HG03571 (cell line): Measurements from ENCODE around the gene FGD2.

Experiments
- ATAC-seq: cut with Tn5 transposase; IDR thresholded peaks from one replicate; pipeline ENCODE4 v1.9.1; 2021; ENCODE audit not compliant: unreplicated experiment

Gene FGD2, protein sequence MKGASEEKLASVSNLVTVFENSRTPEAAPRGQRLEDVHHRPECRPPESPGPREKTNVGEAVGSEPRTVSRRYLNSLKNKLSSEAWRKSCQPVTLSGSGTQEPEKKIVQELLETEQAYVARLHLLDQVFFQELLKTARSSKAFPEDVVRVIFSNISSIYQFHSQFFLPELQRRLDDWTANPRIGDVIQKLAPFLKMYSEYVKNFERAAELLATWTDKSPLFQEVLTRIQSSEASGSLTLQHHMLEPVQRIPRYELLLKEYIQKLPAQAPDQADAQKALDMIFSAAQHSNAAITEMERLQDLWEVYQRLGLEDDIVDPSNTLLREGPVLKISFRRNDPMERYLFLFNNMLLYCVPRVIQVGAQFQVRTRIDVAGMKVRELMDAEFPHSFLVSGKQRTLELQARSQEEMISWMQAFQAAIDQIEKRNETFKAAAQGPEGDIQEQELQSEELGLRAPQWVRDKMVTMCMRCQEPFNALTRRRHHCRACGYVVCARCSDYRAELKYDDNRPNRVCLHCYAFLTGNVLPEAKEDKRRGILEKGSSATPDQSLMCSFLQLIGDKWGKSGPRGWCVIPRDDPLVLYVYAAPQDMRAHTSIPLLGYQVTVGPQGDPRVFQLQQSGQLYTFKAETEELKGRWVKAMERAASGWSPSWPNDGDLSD

DNA sequence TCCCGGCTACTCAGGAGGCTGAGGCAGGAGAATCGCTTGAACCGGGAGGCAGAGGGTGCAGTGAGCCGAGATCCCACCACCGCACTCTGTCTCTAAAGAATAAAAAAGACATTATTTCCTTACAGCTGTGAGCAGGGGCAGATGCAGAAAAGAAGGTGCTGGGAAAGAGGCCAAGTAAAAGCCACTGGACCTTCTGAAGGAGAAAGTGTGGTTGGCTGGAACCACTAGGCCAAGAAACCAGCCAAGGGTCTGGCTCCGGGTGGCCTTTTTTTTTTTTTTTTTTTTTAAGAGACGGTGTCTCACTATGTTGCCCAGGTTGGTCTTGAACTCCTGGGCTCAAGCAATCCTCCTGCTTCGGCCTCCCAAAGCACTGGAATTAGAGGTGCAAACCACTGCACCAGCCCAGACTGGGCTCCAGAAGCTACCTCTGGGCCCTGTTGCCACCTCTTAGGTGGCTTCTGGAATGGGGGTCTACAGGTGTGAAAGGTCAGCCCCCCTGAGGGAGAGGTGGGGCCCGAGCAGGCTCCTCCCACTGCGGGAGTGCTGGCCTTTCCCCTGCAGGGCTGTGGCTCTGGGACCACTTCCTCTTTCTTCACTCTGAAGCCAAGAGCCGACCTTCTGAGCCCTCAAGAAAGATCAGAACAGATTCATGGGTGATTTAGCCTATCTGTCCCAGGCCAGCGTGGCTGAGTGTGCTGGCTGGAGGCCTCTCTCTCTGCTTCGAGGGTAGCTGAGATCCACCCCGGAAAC lies at the start of gene FGD2:
Gene FGD2 (plus strand): TSS at position 595 of the 750 bp plus-strand sequence. CDS start 163 bp downstream, outside the sequence.
- peak; percentile 67 for ATAC-seq

- ATAC-seq: no peak
Observed at GRCh38 chr6:36955671-36956445, 49.6 kb upstream of the FGD2 start.

DNA sequence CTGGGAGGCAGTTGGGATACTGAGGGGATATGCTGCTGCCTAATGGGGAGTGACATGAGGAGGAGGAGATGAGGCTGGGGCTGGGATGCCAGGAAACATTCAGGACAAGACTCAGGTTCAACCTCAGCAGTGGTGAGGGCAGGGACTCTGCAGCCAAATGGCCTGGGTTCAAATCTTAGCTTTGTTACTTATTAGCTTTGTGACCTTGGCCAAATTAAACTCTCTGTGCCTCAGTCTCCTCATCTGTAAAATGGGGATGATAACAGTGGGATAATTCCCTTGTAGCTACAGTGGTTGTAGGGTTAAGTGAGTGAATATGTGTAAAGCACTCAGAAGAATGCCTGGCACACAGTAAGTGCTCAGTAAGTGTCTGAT lies 49.0 kb upstream of the FGD2 start:
- ATAC-seq: no peak

DNA sequence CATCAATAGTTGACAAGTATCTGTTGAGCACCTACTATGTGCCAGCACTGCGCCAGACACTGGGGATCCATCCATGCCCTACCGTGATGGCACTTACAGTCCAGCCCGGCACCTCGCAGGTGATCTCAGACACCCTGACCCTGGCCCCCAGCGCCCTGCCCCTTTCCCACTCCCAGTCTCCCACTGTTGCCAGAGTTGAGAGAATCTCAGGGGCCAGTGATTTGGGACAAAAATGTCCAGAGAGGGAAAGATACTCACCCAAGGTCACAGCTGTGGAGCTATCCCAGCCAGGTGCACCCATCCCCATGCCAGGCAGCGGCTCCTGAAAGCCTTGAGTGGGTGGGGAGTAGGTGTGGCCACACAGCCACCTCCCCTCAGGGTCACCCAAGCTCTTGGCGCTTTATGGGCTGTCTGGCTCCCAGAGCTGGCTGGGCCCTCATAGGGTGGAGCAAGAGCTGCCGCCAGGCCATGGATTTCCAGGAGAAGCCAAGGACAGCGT lies 47.6 kb upstream of the FGD2 start:
- no peak for ATAC-seq

GRCh38 chr6:36958775-36959554 lies 46.5 kb upstream of the FGD2 start:
- no peak for ATAC-seq

DNA sequence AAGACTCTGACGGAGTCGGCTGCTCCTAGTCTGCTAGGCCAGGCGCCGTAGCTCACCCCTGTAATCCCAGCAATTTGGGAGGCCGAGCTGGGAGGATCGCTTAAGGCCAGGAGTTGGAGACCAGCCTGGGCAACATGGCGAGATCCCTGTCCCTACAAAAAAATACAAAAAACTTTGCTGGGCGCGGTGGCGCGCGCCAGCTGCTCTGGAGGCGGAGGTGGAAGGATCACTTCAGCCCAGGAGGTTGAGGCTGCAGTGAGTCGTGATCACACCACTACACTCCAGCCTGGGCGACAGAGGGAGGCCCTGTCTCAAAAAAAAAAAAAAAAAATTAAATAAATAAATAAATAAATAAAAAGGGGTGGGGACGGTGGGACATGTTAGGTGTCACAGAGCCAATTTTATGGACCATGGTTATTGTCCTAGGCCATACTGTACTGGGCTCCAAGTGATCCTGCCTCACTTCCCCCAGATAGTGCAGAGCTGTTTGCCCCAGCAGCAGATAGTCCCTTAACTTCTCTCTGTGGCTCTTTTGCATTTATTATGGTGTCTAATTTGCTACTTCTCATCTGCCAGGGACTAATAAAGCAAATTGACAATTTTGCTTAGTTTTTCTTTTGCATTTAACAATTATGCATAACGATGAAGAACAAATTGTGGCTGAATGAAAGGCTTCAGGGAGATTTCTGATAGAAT lies 45.8 kb upstream of the FGD2 start:
- ATAC-seq: no peak

DNA sequence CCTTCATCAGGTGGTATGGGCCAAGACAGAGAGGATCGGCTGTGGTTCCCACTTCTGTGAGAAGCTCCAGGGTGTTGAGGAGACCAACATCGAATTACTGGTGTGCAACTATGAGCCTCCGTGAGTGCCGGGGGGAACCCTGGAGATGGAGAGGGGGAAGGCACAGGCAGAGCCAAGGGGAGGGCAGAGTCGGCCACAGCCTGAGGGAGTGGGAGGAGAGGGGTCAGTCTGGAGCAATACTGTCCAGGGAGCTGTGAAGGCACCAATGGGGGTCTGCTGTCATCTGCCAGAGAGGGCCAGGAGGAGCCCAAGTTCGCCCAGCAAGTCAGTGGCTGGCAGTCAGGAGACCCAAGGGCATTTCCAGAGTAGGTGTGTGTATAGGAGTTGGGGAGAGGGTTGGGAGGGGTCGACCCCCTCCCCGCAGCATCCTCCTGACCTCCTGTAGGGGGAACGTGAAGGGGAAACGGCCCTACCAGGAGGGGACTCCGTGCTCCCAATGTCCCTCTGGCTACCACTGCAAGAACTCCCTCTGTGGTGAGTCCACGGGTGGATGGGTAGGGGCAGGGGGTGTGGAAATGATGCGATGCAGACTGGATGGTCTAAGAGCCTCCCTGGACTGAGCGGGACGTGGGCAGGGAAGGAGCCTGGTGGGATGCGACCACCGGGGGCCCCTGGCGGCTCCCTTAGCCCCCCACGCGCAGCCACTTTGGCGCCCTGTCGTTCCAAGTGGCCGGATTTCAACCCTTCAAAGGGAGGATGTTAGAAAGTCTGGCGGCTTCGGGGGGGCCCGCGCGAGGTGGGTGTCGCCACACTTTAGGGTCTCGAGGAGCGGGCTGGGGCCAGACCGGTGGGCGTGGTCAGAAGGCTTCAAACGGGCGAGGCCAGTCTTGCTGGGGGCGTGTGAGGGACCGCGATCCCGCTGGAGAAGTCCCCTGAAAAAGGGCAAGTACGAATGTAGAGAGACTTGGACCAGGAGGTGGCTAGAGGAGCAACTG lies 43.7 kb upstream of the FGD2 start:
- no peak for ATAC-seq

DNA sequence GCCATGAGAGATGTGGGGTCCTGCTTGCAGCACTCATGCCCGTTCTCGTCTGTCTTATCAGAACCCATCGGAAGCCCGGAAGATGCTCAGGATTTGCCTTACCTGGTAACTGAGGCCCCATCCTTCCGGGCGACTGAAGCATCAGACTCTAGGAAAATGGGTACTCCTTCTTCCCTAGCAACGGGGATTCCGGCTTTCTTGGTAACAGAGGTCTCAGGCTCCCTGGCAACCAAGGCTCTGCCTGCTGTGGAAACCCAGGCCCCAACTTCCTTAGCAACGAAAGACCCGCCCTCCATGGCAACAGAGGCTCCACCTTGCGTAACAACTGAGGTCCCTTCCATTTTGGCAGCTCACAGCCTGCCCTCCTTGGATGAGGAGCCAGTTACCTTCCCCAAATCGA lies 42.6 kb upstream of the FGD2 start:
- ATAC-seq: no peak

GRCh38 chr6:36963451-36964290 lies 41.8 kb upstream of the FGD2 start:
- no peak for ATAC-seq

DNA sequence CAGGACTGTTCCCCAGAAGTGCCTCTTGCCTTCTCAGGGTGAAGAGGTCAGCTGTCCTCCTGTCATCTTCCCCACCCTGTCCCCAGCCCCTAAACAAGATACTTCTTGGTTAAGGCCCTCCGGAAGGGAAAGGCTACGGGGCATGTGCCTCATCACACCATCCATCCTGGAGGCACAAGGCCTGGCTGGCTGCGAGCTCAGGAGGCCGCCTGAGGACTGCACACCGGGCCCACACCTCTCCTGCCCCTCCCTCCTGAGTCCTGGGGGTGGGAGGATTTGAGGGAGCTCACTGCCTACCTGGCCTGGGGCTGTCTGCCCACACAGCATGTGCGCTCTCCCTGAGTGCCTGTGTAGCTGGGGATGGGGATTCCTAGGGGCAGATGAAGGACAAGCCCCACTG lies 41.1 kb upstream of the FGD2 start:
- ATAC-seq: no peak

DNA sequence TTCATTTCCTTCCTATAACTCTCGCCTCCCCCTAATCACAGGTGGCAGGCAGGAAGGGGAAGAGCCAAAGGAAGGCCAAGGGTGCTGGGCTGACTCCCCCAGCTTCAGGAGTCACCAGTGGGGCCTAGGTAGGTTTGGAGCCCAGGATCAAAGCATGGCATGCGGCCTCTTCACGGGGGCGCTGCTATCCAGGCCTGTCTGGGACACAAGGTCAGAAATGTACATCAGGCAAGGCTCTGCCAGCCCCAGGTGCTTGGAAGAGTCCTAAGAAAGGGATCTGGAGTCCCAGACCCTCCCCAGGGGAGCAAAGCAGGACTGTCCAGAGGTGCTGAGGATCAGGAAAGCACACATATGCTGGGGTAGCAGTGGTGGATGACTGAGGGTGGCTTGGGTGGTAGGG lies 40.5 kb upstream of the FGD2 start:
- ATAC-seq: no peak

DNA sequence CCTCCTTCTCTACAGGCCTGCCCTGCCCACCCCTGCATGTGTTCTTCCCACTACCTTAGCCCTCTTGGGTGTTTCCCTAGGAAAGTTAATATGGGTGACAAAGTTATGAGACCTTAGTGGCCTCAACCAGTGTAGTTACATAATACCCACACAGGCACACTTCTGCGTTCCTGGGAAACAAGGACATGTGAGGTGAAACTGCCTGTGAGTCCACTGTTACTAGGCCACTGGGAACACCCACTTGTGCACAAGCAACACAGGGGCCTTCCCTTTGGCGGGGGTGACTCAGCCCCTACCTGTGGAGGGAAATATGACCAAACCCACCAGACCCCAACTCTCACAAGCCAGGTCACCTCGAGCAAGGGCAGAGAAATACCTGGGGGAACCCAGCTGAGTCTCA lies 38.2 kb upstream of the FGD2 start:
- no peak for ATAC-seq

DNA sequence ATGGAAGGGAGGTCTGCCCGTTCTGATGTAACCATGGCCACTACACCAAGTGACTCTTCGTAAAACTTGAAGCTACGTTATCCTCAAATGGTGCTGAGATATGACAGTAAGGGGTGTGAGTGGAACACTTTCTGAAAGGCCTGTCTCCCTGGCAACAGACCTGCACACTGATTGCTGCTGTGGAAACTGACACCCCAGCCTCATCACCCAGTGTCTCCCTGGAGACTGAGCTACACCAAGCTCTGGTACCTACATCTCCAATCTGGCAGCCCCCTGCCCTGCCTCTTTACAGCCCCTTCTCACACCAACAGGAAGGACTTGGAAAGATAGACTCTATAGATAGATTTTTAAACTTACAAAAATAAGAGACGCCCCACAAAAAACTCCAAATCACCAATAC lies 37.7 kb upstream of the FGD2 start:
- no peak for ATAC-seq

DNA sequence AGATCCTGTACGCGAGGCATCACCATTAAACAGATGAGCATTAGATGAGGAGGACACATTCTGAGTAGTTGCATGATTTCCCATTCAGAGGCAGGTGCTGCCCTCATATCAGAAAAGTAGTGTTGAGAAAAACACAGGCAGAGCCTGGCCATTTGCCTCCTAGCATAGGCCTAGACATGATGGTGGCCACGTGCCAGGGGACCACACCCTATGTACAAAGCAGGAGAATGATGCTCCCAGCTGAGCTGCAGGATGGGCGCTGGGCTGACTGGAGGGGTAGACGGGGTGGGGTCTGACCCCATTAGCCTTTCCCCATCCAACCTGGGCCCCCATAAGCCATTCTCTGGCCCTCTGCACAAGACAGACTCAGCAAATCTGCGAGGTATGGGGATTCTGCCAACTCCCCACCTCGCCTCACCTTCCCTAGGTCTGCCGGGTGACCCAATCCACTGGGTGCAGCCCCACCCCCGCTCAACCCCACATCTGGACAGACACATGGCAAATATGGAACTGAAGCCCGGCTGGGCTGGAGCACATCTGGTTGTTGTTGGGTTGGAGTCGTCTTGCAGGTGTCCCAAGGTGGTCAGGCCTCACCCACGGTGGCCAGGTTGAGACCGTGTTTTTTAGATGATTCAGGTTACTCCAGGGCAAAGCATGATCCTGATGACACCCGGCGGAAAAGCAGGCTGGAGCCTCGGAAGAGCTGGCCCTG lies 37.0 kb upstream of the FGD2 start:
- no peak for ATAC-seq

DNA sequence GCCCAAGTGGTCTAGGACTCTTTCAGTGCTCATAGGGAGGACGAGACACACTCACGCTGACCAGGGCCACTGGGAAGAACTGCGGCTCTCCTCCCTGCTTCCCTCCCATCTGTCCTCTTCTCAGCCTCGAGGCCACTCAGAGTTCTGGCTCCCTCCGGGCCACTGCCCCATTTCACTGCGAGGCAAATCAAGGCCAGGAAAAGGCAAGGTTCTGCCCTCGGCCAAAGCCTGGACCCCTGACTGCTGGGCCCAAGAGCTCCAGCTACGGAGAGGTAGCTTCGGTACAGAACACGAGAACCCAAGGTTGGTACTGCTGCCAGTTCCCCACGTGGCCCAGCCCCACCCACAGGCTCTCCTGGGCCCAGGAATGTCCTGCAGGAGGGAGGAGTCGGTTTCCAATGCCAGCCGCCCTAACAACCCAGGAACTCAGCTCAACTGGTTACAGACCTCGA lies 36.2 kb upstream of the FGD2 start:
- no peak for ATAC-seq

DNA sequence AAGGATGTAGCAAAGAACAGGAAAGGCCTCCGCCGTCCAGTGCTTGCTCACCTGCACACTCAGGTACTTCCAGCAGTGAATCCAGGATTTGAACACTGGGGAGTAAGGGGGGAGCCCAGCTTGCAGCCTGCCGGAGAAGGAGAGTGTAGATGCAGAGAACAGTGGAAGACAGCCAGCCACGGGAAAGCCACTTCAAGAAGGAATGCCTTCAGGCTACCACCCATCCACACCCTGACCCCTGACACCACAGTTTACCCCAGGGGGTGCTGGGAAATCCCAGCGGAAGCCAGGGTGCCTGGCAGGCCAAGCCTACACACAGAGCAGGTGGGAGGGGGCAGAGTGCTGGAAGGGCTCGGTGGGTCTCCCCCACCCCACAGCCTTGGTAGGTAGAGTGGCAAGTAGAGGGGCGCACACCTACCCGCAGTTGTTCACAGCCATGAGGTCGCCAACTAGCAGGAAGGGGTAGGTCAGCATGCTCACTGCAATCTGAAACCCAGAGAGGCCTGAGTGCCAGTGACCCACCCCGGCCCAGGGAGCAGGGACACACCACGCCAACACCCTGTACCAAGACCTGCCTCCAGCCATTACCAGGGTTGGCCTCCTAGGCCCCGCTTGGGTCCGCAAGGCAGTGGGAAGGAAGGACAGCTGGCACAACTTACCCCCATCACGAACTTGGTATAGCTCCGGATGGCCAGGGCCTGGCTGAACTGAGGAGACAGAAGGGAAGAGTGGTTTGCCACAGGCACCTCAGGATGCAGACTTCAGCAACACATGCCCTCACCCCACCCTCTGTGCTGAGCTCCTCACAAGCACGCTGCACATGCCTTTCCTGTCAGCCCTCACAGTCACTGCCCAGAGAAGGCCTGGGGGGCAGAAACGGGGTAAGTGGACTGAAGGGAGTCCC lies 35.2 kb upstream of the FGD2 start:
- no peak for ATAC-seq
